GM12878 (cell line): ENCODE measurements around the gene TLR1.

ENCODE experiments used
- CTCF ChIP-seq, 3 experiments: IDR thresholded peaks in 2 of 3; conservative IDR thresholded peaks in 1 of 3; 2 replicates each; pipeline ENCODE4 v1.5.1; 2011; ENCODE audit warnings: low read depth in 3 of 3, low read length in 3 of 3, mild to moderate bottlenecking in 3 of 3, control low read depth in 2 of 3, moderate library complexity in 2 of 3, inconsistent platforms in 1 of 3, mixed read lengths in 1 of 3; ENCODE audit not compliant: control insufficient read depth in 2 of 3, insufficient read depth in 1 of 3; ENCODE audit errors: extremely low read depth in 1 of 3
- E2F4 ChIP-seq: IDR thresholded peaks from 2 replicates; pipeline ENCODE4 v1.6.1; 2012; ENCODE audit warnings: low read depth, low read length, improper control_type of control experiment
- FOS ChIP-seq: IDR thresholded peaks from 3 replicates; pipeline ENCODE4 v1.6.1; 2011; ENCODE audit warnings: borderline replicate concordance; ENCODE audit not compliant: insufficient read length; ENCODE audit errors: extremely low read depth
- FOXK2 ChIP-seq: fragments of 450-650 bp; IDR thresholded peaks from 2 replicates; pipeline ENCODE4 v1.6.1; 2017; ENCODE audit warnings: mild to moderate bottlenecking, moderate library complexity
- GABPA ChIP-seq: IDR thresholded peaks from 2 replicates; pipeline ENCODE4 v1.6.1; 2014; ENCODE audit warnings: antibody characterized with exemption, low read depth, mild to moderate bottlenecking, inconsistent platforms
- SUPT20H ChIP-seq: IDR thresholded peaks from 2 replicates; pipeline ENCODE4 v1.6.1; 2011; ENCODE audit warnings: low read depth, mild to moderate bottlenecking, low read length, moderate library complexity, borderline replicate concordance; ENCODE audit not compliant: control insufficient read depth
- TCF12 ChIP-seq: IDR thresholded peaks from 2 replicates; pipeline ENCODE4 v1.6.1; 2011; ENCODE audit warnings: low read depth, mild to moderate bottlenecking, low read length
- YY1 ChIP-seq: IDR thresholded peaks from 2 replicates; pipeline ENCODE4 v1.6.1; 2011; ENCODE audit warnings: low read depth, mild to moderate bottlenecking, low read length
- ZNF217 ChIP-seq: fragments of 450-650 bp; IDR thresholded peaks from 2 replicates; pipeline ENCODE4 v1.6.1; 2017; ENCODE audit warnings: antibody characterized with exemption, mild to moderate bottlenecking

GRCh38 chr4:38802561-38803355, 1.8 kb downstream of the TLR1 start:
- TF ChIP-seq FOXK2 (no peak), YY1 (no peak), SUPT20H (no peak), CTCF (IDR thresholded peaks at IDR 0.05 in 2 of 3, conservative IDR thresholded peaks at IDR 0.05 in 1 of 3; ENCODE audit: control insufficient read depth in 2 of 3, extremely low read depth in 1 of 3, insufficient read depth in 1 of 3, low read depth in 3 of 3, low read length in 3 of 3) (no peak), GABPA (no peak), FOS (no peak), E2F4 (no peak), TCF12 (no peak), ZNF217 (no peak; the same call in 1 of the 2 replicates)
